ENCODE measurements around the gene NOTUM.

NOTUM gene

GRCh38 chr17:81998212-81998611 is 37.2 kb upstream of the NOTUM start:
- Histone ChIP-seq H3K4me1 (ENCODE audit: control insufficient read depth, low read length) (no peaks in the 10 kb centered on the region), H3K9me3 (ENCODE audit: control insufficient read depth, insufficient read depth, low read length) (no peaks in the 10 kb centered on the region), H3K27ac (ENCODE audit: low read depth, low read length) (no peak overlapping the region), H3F3A (ENCODE audit: control insufficient read depth, insufficient read depth) (no peaks in the 10 kb centered on the region), H3K27me3 (ENCODE audit: control insufficient read depth, low read length) (no peaks in the 10 kb centered on the region), H3K36me3 (ENCODE audit: control insufficient read depth, low read length) (no peaks in the 10 kb centered on the region), H4K20me1 (ENCODE audit: control insufficient read depth, insufficient read depth, low read depth, low read length) (no peaks in the 10 kb centered on the region), H3K4me3 (ENCODE audit: low read length) (no peak overlapping the region), H3K4me2 (ENCODE audit: low read length) (no peak overlapping the region), H3K79me2 (ENCODE audit: control insufficient read depth, low read length) (no peaks in the 10 kb centered on the region), H3K9me2 (replicated peaks; ENCODE audit: control insufficient read depth, low read length) (no peaks in the 10 kb centered on the region)
- no peak for TF ChIP-seq EZH2phosphoT487 (IDR thresholded peaks at IDR 0.05; ENCODE audit: borderline replicate concordance, low read length)
- no peak for TF ChIP-seq CTCF (IDR thresholded peaks at IDR 0.05; ENCODE audit: low read depth, low read length, poor library complexity, severe bottlenecking)

- Histone ChIP-seq H3K27me3 (ENCODE audit: control insufficient read depth, low read length) (no peaks in the 10 kb centered on the region), H3K4me2 (ENCODE audit: low read length) (no peak overlapping the region), H4K20me1 (ENCODE audit: control insufficient read depth, insufficient read depth, low read depth, low read length) (no peaks in the 10 kb centered on the region), H3K36me3 (ENCODE audit: control insufficient read depth, low read length) (no peaks in the 10 kb centered on the region), H3K9me2 (replicated peaks; ENCODE audit: control insufficient read depth, low read length) (no peaks in the 10 kb centered on the region), H3K9me3 (ENCODE audit: control insufficient read depth, insufficient read depth, low read length) (no peaks in the 10 kb centered on the region), H3K27ac (ENCODE audit: low read depth, low read length) (no peak overlapping the region), H3K4me3 (ENCODE audit: low read length) (no peak overlapping the region), H3K79me2 (ENCODE audit: control insufficient read depth, low read length) (no peaks in the 10 kb centered on the region), H3F3A (ENCODE audit: control insufficient read depth, insufficient read depth) (no peaks in the 10 kb centered on the region), H3K4me1 (ENCODE audit: control insufficient read depth, low read length) (no peaks in the 10 kb centered on the region)
- TF ChIP-seq CTCF (IDR thresholded peaks at IDR 0.05; ENCODE audit: low read depth, low read length, poor library complexity, severe bottlenecking) (no peak), EZH2phosphoT487 (IDR thresholded peaks at IDR 0.05; ENCODE audit: borderline replicate concordance, low read length) (no peak)
Observed at GRCh38 chr17:81996757-81997441, 35.9 kb upstream of the NOTUM start.

- Histone ChIP-seq H3K27me3 (ENCODE audit: control insufficient read depth, low read length) (no peaks in the 10 kb centered on the region), H3K9me2 (replicated peaks; ENCODE audit: control insufficient read depth, low read length) (no peaks in the 10 kb centered on the region), H3K79me2 (ENCODE audit: control insufficient read depth, low read length) (no peaks in the 10 kb centered on the region), H4K20me1 (ENCODE audit: control insufficient read depth, insufficient read depth, low read depth, low read length) (no peaks in the 10 kb centered on the region), H3K4me2 (ENCODE audit: low read length) (no peak overlapping the region), H3K27ac (ENCODE audit: low read depth, low read length) (no peak overlapping the region), H3K4me3 (ENCODE audit: low read length) (no peak overlapping the region), H3K36me3 (ENCODE audit: control insufficient read depth, low read length) (no peaks in the 10 kb centered on the region), H3K9me3 (ENCODE audit: control insufficient read depth, insufficient read depth, low read length) (no peaks in the 10 kb centered on the region), H3K4me1 (ENCODE audit: control insufficient read depth, low read length) (no peaks in the 10 kb centered on the region), H3F3A (ENCODE audit: control insufficient read depth, insufficient read depth) (no peaks in the 10 kb centered on the region)
- no peak for TF ChIP-seq EZH2phosphoT487 (IDR thresholded peaks at IDR 0.05; ENCODE audit: borderline replicate concordance, low read length)
- TF ChIP-seq CTCF (IDR thresholded peaks at IDR 0.05; ENCODE audit: low read depth, low read length, poor library complexity, severe bottlenecking), result no peak
Observed at GRCh38 chr17:81996232-81996756, 35.3 kb upstream of the NOTUM start.
